ENCODE measurements around the gene PDE7B.

GRCh38 chr6:136213012-136213539 is 361.6 kb downstream of the PDE7B start:
- TF ChIP-seq, protein P1, sequence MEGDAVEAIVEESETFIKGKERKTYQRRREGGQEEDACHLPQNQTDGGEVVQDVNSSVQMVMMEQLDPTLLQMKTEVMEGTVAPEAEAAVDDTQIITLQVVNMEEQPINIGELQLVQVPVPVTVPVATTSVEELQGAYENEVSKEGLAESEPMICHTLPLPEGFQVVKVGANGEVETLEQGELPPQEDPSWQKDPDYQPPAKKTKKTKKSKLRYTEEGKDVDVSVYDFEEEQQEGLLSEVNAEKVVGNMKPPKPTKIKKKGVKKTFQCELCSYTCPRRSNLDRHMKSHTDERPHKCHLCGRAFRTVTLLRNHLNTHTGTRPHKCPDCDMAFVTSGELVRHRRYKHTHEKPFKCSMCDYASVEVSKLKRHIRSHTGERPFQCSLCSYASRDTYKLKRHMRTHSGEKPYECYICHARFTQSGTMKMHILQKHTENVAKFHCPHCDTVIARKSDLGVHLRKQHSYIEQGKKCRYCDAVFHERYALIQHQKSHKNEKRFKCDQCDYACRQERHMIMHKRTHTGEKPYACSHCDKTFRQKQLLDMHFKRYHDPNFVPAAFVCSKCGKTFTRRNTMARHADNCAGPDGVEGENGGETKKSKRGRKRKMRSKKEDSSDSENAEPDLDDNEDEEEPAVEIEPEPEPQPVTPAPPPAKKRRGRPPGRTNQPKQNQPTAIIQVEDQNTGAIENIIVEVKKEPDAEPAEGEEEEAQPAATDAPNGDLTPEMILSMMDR (optimal IDR thresholded peaks at IDR 0.05 in 1 of 3, IDR thresholded peaks at IDR 0.05 in 1 of 3, conservative IDR thresholded peaks at IDR 0.05 in 1 of 3; ENCODE audit: extremely low read depth in 1 of 3, insufficient read depth in 2 of 3, low read length in 3 of 3) = no peak
- no peak for TF ChIP-seq EZH2 (IDR thresholded peaks at IDR 0.05; ENCODE audit: low read length)
